Embryonic facial prominence (tissue), 1 donor: ENCODE measurements around the gene SMCO4.
A peak's percentile ranks its signal among the peaks of the same experiment; 100 is the strongest.
"Not testable (repeated sequence)": the region's sequence is repeated elsewhere in the genome, so short reads cannot be mapped to it uniquely, and the experiment has no call there.

Experiments
- DNase-seq: peaks from one replicate; pipeline ENCODE4 v3.0.0-alpha.2; 2016; ENCODE audit errors: extremely low spot score

Gene SMCO4, protein sequence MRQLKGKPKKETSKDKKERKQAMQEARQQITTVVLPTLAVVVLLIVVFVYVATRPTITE

DNA sequence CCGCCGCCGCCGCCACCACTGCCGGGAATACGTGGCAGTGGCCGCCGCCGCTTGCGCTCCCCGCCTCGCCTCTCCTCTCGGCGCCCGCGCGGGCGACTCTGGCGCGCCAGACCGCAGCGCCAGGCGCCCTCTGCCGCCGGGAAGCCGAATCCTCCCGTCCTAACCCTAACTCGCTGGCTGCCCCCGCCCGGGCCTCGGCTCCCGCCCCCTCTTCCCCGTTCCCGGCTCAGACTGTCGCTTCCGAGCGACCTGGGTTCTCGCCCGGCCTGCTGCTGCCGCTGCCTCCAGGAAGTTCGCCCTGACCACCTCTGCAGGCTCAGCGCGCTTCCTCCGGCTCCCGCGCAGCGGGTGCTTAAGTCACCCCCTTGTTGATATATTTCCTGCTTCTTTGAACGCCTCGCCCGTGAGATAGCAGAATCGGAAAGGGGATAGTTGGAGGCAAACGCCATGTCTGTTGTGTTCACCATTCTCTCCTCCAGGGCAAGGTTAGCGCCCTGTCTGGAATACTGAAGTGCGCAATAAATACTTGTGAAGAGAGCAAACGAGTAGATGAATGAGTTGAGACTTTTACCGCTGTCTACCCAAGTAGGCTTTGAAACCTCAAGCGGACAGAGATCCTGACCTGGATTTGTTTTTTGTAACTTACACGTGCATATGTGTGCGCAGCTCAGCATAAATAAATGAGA lies at the start of gene SMCO4:
Gene SMCO4, minus strand, starts transcription at position 100 of the 686 bp plus-strand sequence. CDS start 64,202 bp downstream, outside the sequence.
- DNase-seq, result peak; percentile 63

DNA sequence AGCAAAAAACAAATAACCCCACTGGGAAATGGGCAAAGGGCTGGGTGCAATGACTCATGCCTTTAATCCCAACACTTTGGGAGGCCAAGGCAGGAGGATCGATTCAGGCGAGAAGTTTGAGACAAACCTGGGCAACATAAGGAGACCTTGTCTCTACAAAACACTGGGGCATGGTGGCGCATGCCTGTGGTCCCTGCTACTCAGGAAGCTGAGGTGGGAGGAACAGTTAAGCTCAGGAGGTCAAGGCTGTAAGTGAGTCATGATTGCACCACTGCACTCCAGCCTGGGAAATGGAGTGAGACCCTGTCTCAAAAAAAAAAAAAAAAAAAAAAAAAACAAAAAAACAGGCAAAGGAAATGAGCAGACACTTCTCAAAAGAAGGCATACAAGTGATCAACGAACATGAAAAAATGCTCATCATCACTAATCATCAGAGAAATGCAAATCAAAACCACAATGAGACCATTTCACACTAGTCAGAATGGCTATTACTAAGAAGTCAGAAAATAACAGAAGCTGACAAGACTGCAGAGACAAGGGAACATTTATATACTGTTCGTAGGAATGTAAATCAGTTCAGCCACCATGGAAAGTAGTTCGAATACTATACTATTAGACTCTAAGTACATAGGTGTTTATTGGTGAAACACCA lies 48.2 kb upstream of the SMCO4 start:
- no peak for DNase-seq

DNA sequence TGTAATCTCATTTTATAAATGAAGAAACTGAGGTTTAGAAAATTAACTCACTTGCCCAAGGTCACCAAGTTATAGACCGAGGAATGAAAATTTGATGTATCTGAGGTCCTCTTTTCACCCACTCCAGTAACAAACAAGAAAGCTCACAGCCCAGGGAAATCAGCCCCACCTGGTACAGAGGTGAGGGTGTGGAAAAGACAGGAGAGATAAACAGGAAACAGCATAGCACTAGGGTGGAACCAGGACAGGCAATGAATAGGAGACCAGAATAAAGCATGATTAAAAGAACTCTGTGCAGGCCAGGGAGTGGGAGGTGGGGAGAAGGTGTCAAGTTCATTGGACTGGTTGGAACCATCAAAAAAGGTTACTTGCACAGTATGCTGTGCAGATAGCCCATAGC lies 46.2 kb upstream of the SMCO4 start:
- no peak for DNase-seq

DNA sequence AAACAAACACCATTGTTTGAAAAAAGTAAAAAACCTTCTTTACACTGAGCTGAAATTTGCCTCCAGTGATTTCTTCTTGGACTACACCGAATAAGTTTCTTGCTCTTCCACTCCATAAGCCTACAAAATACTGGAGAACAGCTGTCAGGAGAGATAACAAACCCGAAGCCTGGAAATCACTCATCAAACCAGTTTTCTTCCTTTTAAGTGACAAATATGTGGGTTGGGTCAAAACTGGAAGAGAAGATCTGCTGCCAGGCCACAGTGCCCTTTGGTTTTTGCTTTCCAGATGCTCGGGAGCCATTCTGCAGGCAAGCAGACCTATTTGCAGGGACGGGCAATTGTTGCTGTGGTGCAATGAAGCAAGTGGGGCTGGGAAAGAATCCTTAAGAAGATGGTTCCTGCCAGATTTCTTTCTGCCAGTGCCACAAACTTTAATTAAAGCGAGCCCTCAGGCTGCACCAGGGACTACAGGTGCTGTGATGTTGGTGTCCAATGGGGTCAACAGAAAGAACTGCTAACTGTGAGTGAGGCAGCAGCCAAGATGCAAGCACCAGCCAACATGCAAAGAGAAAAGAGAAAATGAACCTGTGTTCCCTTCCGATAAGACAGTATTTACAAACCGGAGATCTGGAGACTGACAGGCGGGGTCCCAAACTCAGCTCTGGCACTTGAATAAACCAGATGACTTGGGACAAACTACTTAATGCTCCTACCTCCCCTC lies 44.8 kb upstream of the SMCO4 start:
- no peak for DNase-seq

DNA sequence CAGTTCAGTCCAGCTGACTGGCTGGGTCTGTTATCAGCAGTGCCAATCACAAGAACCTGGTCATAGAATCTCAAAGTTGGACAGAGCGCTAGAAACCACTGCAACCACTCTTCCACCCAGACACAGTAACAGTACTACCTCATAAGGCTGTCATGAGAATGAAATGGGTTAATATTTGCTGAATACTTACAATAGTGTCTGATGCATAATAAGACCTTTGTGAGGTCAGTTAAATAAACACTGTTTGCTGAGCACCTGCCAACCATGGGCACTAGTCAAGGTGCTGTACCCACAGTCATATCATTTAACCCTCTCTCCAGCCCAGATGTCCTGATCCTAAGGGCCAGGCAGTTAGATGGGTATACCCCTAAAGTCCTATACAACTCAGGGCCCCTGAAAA lies 44.2 kb upstream of the SMCO4 start:
- DNase-seq, result not testable (repeated sequence)

DNA sequence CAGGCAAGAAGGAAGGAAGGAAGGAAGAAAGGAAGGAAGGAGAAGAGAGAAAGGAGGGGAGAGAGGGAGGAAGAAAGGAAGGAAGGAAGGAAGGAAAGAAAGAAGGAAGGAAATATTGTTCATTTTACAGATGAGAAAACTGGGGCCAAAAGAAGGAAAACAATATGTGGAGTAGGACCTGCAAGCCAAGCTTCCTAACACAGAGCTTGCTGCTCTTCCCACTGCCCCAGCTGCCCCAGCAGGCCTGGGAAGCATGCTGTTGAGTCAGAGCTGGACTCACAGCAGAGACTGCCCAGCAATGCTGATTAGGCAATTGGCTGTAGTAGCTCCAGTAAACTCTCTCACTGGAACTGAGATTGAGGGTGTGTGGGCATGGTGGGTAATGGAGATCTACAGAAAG lies 42.6 kb upstream of the SMCO4 start:
- no peak for DNase-seq

DNA sequence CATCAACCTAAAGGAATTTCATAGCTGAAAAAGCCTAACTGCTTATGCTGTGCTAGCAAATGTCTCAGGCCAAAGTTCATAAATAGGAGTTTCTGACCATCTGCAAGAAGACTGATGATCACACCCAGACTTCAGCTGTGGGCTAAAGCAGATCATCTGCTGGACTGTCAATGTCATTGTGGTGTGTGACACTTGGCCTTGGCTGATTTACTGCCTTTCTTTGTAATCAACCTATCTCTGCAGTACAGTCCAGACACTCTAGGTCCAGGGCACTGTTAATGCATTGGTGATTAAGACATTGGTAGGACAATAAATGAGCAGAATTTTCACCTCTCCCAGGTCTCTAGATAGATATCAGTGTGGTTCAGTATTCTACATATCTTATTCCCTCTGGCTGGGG lies 40.3 kb upstream of the SMCO4 start:
- DNase-seq, result no peak

DNA sequence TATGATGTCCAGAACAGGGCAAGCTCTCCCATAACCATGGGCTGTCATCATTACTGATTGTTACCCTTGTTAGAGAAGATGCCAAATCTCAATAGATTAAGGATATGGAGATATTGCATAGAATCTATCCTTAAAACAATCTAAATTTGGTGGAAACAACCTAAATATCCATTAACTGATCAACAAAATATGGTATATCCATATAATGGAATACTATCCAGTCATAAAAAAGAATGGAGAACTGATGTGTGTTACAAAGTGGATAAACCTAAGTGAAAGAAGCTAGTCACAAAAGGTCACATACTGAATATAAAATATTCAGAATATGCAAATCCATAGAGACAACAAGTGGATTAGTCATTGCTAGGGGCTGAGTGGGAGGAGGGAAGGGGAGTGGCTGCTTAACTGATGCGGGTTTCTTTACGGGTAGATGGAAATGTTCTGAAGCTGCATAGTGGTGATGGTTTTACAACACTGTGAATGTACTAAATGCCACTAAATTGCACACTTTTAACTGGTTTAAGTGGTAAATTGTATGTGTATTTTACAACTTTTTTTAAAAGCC lies 36.1 kb upstream of the SMCO4 start:
- no peak for DNase-seq

DNA sequence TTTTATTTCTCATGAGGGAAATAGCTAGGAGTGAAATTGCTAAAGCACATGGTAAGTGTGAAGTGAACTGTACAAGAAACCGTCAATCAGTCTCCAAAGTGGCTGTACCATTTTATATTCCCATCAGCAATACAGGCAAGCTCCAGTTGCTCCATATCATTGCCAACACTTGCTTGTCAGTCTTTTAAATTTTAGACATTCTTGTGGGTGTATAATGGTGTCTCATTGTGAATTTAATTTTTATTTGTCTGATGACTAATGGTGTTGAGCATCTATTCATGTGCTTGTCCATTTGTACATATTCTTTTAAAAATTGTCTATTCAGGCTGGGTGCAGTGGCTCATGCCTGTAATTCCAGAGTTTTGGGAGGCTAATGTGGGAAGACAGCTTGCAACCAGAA lies 34.1 kb upstream of the SMCO4 start:
- DNase-seq, result no peak

DNA sequence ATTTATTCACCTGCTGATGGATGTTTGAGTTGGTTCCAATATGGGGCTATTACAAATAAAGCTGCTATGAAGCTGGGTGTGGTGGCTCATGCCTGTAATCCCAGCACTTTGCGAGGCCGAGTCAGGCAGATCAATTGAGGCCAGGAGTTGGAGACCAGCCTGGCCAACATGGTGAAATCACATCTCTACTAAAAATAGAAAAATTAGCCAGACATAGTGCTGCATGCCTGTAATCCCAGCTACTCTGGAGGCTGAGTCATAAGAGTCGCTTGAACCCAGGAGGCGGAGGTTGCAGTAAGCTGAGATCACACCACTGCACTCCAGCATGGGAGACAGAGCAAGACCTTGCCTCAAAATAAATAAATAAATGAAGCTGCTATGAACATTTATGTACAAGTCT lies 33.7 kb upstream of the SMCO4 start:
- not testable (repeated sequence) for DNase-seq

DNA sequence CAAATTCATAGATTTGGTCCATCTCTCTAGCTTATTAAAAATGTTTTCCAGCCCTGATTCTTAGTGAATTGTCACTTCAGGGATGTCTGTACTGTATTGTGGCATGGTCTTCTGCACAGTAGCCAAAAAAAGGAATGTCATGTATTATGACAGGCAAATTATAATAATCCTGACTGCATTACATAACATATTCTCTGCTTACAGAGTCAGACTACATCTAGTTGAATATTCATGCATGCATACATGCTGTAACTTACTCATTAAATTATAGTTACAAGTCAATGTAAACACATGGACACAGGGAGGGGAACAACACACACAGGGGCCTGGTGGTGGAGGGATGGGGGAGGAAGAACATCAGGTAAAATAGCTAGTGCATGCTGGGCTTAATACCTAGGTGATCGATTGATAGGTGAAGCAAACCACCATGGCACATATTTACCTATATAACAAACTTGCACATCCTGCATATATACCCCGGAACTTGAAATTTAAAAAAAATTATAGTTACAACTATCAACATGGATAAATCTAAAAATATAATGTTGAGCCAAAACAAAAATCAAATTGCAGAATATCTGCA lies 31.5 kb upstream of the SMCO4 start:
- no peak for DNase-seq

DNA sequence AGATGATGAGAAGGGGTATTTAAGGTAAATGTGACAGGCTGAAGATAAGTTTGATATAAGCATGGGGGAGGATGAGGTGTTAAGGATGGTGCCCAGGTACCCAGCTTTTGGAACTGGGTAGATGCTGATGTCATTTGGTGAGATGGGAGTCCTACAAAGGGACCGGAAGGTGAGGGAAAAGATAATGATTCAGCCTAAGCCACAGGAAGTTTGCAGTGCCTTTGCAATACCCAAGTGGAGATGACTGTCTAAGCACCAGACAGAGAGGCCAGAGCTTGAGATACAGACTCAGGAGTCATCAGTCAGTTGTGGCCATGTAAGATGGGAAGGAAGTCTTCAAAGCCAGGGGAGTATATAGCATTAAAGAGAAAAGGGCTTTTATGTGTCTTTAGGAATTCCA lies 30.0 kb upstream of the SMCO4 start:
- DNase-seq, result no peak

DNA sequence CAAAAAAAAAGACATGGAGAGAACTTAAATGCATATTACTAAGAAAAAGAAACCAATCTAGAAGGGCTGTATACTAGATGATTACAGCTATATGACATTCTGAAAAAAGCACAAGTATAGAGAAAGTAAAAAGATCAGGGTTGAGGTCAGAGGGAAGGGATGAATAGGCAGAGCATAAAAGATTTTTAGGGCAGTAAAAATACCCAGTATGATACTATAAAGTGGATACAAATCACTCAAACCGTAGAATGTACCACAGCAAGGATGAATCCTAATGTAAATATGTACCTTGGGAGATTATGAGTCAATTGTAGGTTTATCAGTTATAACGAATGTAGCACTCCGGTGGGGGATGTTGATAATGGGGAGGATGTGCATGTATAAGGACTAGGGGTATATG lies 29.4 kb upstream of the SMCO4 start:
- no peak for DNase-seq

DNA sequence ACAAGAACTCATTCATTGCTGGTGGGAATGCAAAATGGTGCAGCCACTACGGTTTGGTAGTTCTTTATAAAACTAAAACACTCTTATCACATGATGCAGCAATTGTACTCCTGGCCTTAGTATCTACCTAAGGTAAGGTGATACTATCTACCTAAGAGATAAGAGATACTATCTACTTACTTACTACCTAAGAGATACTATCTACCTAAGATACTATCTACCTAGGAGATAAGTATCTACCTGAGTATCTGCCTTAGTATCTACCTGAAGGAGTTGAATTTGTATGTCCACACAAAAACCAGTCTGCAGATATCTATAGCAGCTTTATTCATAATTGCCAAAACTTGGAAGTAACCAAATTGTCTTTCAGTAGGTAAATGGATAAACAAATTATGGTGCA lies 29.0 kb upstream of the SMCO4 start:
- no peak for DNase-seq

DNA sequence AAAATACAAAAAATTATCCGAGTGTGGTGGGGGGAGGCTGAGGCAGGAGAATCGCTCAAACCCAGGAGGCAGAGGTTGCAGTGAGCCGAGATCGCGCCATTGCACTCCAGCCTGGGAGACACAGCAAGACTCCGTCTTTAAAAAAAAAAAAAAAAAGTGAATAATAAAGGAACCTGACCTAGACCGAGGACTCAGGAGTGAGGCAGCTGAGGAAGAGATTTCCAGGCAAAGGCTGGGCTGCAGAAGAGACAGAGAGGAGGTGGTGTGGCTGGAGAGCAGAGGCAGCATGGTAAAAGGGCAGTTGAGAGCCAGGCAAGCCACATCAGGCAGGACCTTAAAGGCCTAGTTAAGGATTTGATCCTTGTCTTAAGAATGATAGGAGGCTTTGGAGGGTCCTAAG lies 28.4 kb upstream of the SMCO4 start:
- DNase-seq, result no peak

DNA sequence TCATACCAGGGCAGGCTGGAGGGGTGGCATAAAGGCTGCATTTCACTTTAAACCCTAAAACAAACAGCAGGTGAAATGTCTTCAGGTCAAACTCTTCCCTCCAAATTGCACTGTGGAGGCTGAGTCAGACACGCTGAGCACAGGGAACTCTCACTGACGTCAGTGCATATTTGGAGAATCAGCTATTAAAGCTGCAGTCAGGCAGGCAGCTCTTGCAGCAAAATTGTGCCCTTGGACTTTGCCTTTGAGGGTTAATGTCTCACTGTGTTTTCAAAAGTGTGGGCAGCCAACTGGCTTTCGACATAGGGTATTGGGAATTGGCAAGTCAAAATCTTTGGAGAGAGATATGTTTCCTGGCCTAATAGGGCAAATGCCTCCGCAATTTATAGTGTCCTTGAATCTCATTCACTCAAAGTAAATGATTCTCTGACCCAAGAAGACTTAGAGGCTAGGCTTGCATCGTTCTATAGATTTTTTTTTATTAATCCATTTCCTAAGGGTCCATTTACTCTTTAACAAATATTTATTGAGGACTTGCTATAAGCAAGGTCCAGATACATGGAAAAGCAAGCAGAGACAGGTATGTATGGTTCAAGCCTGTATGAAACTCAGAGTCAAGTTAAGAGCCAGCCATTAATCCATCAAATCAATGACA lies 27.7 kb upstream of the SMCO4 start:
- DNase-seq, result no peak

DNA sequence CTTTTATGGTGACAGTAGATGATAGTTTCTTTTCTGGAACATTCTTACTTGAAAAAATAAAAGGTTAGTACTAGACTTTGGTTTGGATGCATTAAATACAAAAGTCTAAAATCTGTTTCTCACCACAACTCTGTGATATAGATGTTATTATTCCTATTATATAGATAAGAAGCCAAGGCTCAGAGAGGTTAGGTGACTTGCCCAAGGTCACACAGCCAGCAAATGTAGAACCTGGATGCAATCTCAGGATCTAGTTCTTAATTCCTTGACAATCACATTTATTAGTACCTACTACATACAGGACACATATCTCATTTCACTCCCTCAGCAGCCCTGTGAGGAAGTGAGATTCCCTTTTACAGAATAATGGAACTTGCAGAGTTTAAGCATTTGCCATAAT lies 26.3 kb upstream of the SMCO4 start:
- no peak for DNase-seq

DNA sequence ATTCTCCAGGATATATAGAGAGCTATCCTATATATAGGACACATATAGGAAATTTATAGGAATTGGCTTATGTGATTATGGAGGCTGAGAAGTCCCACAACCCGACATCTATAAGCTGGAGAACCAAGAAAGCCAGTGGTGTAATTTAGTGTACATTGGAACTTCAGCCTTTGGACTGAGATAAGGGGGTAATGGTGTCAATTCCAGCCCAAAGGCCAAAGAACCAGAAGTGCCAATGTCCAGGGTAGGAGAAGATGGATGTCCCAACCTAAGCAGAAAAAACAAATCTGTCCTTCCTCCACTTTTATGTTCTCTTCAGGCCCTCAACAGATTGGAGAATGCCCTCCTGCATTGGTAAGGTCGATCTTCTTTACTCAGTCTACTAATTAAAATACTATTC lies 25.5 kb upstream of the SMCO4 start:
- DNase-seq, result no peak

DNA sequence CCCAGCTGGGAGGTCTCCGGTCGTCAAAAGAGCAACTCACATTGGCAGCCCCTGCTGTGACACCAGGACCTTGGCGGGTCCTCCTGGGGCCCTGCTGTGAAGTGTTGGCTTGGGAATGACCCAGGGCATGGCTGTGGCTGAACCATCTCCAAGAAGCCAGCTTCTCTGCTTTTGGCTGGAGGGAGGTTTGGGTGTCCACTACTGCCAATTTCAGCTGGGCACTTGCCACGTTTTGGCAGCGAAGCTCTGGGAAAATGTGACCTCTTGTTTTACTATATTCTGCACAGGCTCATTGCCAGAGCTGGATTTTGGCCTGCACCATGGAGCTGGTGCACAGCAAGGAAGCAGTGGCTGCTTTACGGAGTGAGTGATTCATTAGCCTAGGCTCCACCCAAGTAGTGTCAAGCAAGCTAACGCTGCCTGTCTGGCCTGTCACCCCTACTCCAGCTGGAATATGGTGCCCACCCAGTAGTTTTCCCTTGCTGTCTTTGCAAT lies 24.3 kb upstream of the SMCO4 start:
- DNase-seq, result no peak

DNA sequence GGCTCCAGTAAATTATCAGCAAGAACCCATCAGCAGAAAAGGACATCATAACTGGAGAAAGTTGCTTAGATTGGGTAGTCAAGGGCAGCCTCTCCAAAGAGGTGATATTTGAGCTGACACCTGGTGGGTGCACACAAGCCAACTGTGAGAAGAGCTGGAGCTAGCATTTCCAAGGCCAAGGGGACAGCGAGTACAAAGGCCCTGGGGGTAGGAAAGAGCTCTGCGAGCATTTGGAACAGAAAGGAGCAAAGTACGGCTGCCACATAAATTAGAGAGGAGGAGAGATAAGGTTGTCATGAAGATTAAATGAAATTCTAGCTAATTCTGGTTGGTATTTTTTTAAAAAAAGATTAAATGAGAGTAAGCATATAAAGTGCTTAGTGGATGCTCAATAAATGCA lies 21.7 kb upstream of the SMCO4 start:
- DNase-seq, result no peak

DNA sequence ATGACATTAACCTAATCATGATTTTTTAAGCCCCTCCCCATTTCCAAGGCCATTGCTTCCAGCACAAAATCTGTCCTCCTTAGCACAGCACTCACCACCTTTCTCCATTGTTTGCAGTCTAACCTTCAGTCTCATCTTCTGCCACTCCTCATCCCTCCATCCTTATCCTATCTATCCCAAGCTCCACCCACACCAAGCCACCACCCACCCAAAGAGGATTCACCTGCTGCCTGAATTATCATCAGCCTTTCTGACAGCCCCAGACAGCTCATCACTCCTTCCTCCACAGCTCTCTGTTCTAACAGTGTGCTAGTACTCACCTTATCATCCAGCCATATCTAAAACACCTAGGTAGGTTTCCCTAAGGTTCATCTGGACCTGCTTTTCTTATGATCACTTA lies 20.7 kb upstream of the SMCO4 start:
- no peak for DNase-seq
